ENCODE results near the gene ZMYND15. TPM values are rescaled to one million over a fixed set of nuclear protein-coding genes. Genes with fewer than 3 reads are reported as not detected.
A peak's percentile ranks its signal among the peaks of the same experiment; 100 is the strongest.

The ZMYND15 gene
- total RNA-seq, 1 experiment from 2014 or later, result 2.8 TPM

- TF ChIP-seq, protein P1, sequence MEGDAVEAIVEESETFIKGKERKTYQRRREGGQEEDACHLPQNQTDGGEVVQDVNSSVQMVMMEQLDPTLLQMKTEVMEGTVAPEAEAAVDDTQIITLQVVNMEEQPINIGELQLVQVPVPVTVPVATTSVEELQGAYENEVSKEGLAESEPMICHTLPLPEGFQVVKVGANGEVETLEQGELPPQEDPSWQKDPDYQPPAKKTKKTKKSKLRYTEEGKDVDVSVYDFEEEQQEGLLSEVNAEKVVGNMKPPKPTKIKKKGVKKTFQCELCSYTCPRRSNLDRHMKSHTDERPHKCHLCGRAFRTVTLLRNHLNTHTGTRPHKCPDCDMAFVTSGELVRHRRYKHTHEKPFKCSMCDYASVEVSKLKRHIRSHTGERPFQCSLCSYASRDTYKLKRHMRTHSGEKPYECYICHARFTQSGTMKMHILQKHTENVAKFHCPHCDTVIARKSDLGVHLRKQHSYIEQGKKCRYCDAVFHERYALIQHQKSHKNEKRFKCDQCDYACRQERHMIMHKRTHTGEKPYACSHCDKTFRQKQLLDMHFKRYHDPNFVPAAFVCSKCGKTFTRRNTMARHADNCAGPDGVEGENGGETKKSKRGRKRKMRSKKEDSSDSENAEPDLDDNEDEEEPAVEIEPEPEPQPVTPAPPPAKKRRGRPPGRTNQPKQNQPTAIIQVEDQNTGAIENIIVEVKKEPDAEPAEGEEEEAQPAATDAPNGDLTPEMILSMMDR (IDR thresholded peaks at IDR 0.05 in 2 of 3, conservative IDR thresholded peaks at IDR 0.05 in 1 of 3; ENCODE audit: borderline replicate concordance in 1 of 3, insufficient read depth in 1 of 3, low read depth in 2 of 3, low read length in 2 of 3), result peak; percentile 45 to 70 (median 59)
- TF ChIP-seq CEBPB (IDR thresholded peaks at IDR 0.05; ENCODE audit: low read depth) (no peak), ZFX (IDR thresholded peaks at IDR 0.05) (no peak), SIN3A (IDR thresholded peaks at IDR 0.05; ENCODE audit: low read depth) (no peak; the same call in none of the 2 replicates)
Measured at GRCh38 chr17:4709794-4710692, 29.6 kb upstream of the ZMYND15 start, which contains the start of gene ARRB2 (continued).

DNA sequence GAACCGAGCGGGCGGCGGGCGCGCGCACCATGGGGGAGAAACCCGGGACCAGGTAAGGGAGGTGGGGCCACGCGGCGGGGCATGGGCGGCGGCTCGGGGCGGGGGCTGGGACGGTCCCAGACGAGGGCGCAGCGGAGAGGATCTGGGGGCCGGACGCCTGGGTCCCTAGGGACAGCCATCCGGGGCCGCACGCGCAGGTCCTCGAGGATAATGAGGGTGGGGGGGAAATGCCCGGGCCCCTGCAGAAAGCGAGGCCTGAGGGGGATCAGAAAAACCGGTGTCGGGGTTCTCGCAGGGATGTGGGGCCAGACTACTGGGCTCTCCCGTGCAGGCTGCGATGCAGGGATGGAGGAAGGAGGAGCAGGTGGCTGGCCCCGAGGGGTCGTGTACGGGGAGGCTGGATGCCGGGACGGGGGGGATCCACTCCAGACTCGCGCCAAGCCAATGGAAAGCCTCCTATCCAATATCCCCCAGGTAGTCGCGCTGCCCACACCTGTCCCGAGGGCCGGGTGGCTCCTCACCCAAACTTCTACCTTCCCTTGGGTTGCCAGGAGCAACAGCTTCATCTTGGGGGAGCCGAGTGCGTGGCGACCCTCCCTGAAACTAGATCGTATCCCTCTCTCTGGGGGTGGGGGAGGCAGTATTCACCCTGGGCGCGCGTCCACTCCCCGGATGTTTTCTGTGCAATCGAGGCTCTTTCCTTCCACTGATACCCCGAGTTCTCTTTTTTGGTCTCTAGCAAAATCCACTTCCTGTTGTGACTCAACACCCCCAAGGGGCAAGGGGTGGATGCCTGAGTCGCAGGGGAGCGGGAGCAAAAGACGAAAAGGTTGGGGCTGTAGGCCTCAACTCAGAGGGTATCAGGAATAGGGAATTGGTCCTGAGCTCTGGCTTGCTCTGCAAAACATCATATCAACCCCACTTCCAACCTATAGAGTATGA is 28.7 kb upstream of the ZMYND15 start:
- peak overlapping the region; percentile 65 to 73 for H3K4me3 ChIP-seq (replicated peaks in 1 of 2; ENCODE audit: low read depth in 1 of 2, low read length in 2 of 2)
- TSS peak; percentile 33 for BruUV-seq (replicated peaks)
- no peaks in the 10 kb centered on the region; a peak in 1 of 4 replicates for H3K36me3 ChIP-seq (ENCODE audit: control insufficient read depth in 1 of 2, insufficient read depth in 2 of 2, low read length in 2 of 2)
- no peaks in the 10 kb centered on the region for H3K9me3 ChIP-seq (ENCODE audit: control insufficient read depth in 1 of 2, insufficient read depth in 1 of 2, low read depth in 1 of 2, low read length in 2 of 2)
- peaks cover 20% of the 10 kb centered on the region for H3K79me2 ChIP-seq (ENCODE audit: insufficient read depth, low read length)
- peak overlapping the region; percentile 75 for H3K4me2 ChIP-seq (ENCODE audit: low read length)
- H2AFZ ChIP-seq (ENCODE audit: low read depth, low read length, poor library complexity, severe bottlenecking), result no peak overlapping the region
- DNase-seq (ENCODE audit: low read depth, low spot score), result no peak
- no peaks in the 10 kb centered on the region for H3K27me3 ChIP-seq (ENCODE audit: insufficient read depth, low read length)
- CTCF ChIA-PET, result interaction anchor here (0.7 to 3.0 kb wide), 6 partner anchors 20 to 229 kb away, joined by 3 to 12 read pairs (median 4); partner anchors contain the start of genes RNF167 and SLC25A11
- no peaks in the 10 kb centered on the region for H4K20me1 ChIP-seq (ENCODE audit: insufficient read depth)
- intact Hi-C loops (cut with micrococcal nuclease), result loop anchor here (1.0 kb wide), 2 partner anchors 171 to 178 kb away; no protein-coding TSS in a partner anchor
- H3K4me1 ChIP-seq (ENCODE audit: control insufficient read depth in 1 of 2, insufficient read depth in 2 of 2, low read length in 2 of 2), result peaks cover 13 to 38% of the 10 kb centered on the region in 2 experiments; a peak in 3 of 4 replicates
- POLR2A ChIA-PET, result interaction anchor here (1.0 to 1.4 kb wide), 3 partner anchors 19 to 229 kb away, joined by 3 to 5 read pairs (median 4); partner anchors contain the start of genes RNF167 and SLC25A11
- no peak; the same call in 1 of the 2 replicates for ATAC-seq
- TF ChIP-seq POLR2A (IDR thresholded peaks at IDR 0.05; ENCODE audit: borderline replicate concordance, extremely low read depth, insufficient read depth, insufficient read length) (peak; percentile 40), TCF7L2 (IDR thresholded peaks at IDR 0.05; ENCODE audit: borderline replicate concordance, extremely low read depth, insufficient read depth, insufficient read length) (no peak), POLR2AphosphoS5 (IDR thresholded peaks at IDR 0.05; ENCODE audit: low read depth, low read length) (peak; percentile 71)
- no peaks in the 10 kb centered on the region for H3K9me2 ChIP-seq (ENCODE audit: insufficient read depth)
- H3K9ac ChIP-seq (ENCODE audit: low read length), result peak overlapping the region; percentile 86
- peak overlapping the region; percentile 64 for H3K27ac ChIP-seq (ENCODE audit: low read depth, low read length)
- RAD21 ChIA-PET (ENCODE audit: low non-redundant PET in 1 of 2, low total read pairs in 2 of 2, uncharacterized antibody in 2 of 2, unreplicated experiment in 2 of 2), result interaction anchor here (1.0 to 1.2 kb wide), 2 partner anchors 79 to 144 kb away, joined by 3 to 4 read pairs; no protein-coding TSS in a partner anchor
